Smooth muscle cell of the brain vasculature (primary cell): ENCODE measurements around the gene STAMBPL1.

Experiments
- DNase-seq: peaks from one replicate; pipeline ENCODE4 v3.0.0-alpha.2; 2012; ENCODE audit warnings: low read depth, low spot score

The STAMBPL1 gene

GRCh38 chr10:88893611-88894010 lies 13.6 kb downstream of the STAMBPL1 start:
- DNase-seq, result no peak

- no peak for DNase-seq
Observed at GRCh38 chr10:88895250-88895649, 15.2 kb downstream of the STAMBPL1 start.

GRCh38 chr10:88896372-88896993 lies 16.4 kb downstream of the STAMBPL1 start:
- no peak for DNase-seq

GRCh38 chr10:88896994-88897853 lies 17.2 kb downstream of the STAMBPL1 start:
- DNase-seq, result no peak

GRCh38 chr10:88898727-88899126 lies 18.7 kb downstream of the STAMBPL1 start:
- DNase-seq, result no peak

GRCh38 chr10:88899886-88900285 lies 19.8 kb downstream of the STAMBPL1 start:
- no peak for DNase-seq

GRCh38 chr10:88901206-88901983 lies 21.4 kb downstream of the STAMBPL1 start:
- no peak for DNase-seq

- DNase-seq, result no peak
Observed at GRCh38 chr10:88901984-88902789, 22.1 kb downstream of the STAMBPL1 start.

GRCh38 chr10:88903715-88904114 lies 23.7 kb downstream of the STAMBPL1 start:
- no peak for DNase-seq

- DNase-seq, result no peak
Observed at GRCh38 chr10:88906921-88907320, 26.9 kb downstream of the STAMBPL1 start.

- no peak for DNase-seq
Observed at GRCh38 chr10:88908194-88908593, 28.1 kb downstream of the STAMBPL1 start.

- no peak for DNase-seq
Observed at GRCh38 chr10:88911116-88911515, 31.1 kb downstream of the STAMBPL1 start.

- DNase-seq, result no peak
Observed at GRCh38 chr10:88911851-88912250, 31.8 kb downstream of the STAMBPL1 start.

- no peak for DNase-seq
Observed at GRCh38 chr10:88913127-88913526, 33.1 kb downstream of the STAMBPL1 start.

GRCh38 chr10:88913788-88914187 lies 33.7 kb downstream of the STAMBPL1 start:
- DNase-seq, result no peak

- DNase-seq, result no peak
Observed at GRCh38 chr10:88915781-88916180, 35.7 kb downstream of the STAMBPL1 start.

GRCh38 chr10:88916231-88916630 lies 36.2 kb downstream of the STAMBPL1 start:
- DNase-seq, result no peak

GRCh38 chr10:88916986-88917385 lies 36.9 kb downstream of the STAMBPL1 start:
- DNase-seq, result no peak

- DNase-seq, result no peak
Observed at GRCh38 chr10:88918191-88918905, 38.3 kb downstream of the STAMBPL1 start.

- DNase-seq, result no peak
Observed at GRCh38 chr10:88919041-88919440, 39.0 kb downstream of the STAMBPL1 start.

- DNase-seq, result no peak
Observed at GRCh38 chr10:88920198-88920597, 40.2 kb downstream of the STAMBPL1 start.
